GM23338 (cell line): ENCODE measurements around the gene SSTR3.

ENCODE experiments used
- EZH2phosphoT487 ChIP-seq: fragments of 200-600 bp; sonication (generic); IDR thresholded peaks from one replicate; pipeline ENCODE4 v1.8.1; 2018; ENCODE audit warnings: antibody characterized with exemption; ENCODE audit not compliant: unreplicated experiment
- JUNB ChIP-seq: IDR thresholded peaks from one replicate; pipeline ENCODE4 v1.6.1; 2016; ENCODE audit warnings: antibody characterized with exemption; ENCODE audit not compliant: unreplicated experiment
- POLR2AphosphoS5 ChIP-seq: IDR thresholded peaks from 2 replicates; pipeline ENCODE4 v1.6.1; 2016; ENCODE audit warnings: antibody characterized with exemption, low read depth
- REST ChIP-seq: IDR thresholded peaks from one replicate; pipeline ENCODE4 v1.6.1; 2018; ENCODE audit warnings: antibody characterized with exemption; ENCODE audit not compliant: unreplicated experiment

- no peak for TF ChIP-seq POLR2AphosphoS5
- no peak for TF ChIP-seq JUNB
- no peak for TF ChIP-seq EZH2phosphoT487
- TF ChIP-seq REST: no peak
Observed at GRCh38 chr22:37213218-37213855, 1.1 kb upstream of the SSTR3 start.
